ENCODE data around the gene FRK. TPM values are rescaled to one million over a fixed set of nuclear protein-coding genes. Genes with fewer than 3 reads are reported as not detected.

Gene FRK
- total RNA-seq, 1 experiment from 2014 or later, result 17.2 TPM

DNA sequence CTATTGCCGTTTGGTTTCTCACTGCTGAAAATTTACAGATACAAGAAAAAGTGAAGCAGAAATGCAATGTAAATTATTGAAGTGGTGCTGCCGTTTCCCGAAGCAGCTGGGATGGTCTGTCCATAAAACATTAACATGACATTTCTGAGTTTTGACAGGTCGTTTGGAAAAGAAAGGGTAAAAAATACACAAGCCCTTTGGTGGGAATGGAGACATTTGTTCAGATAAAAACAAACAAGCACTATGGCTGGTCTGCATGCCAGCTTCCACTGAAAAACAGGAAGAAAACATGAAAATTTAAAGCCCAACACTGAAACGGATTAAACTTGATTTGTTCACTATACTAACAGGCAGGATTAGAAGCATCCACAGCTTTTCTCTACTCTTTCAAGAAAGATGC is 155.2 kb downstream of the FRK start:
- intact Hi-C loops (cut with micrococcal nuclease; ENCODE audit: unreplicated experiment), result no loop called here
- no peak overlapping the region for H3K4me2 ChIP-seq
- no peaks in the 10 kb centered on the region for H3F3A ChIP-seq (ENCODE audit: insufficient read depth, low read depth)
- no peak overlapping the region for H3K27ac ChIP-seq
- DNase-seq, result no peak
- no peaks in the 10 kb centered on the region for H3K9me2 ChIP-seq (ENCODE audit: insufficient read depth)
- TF ChIP-seq, protein P1, sequence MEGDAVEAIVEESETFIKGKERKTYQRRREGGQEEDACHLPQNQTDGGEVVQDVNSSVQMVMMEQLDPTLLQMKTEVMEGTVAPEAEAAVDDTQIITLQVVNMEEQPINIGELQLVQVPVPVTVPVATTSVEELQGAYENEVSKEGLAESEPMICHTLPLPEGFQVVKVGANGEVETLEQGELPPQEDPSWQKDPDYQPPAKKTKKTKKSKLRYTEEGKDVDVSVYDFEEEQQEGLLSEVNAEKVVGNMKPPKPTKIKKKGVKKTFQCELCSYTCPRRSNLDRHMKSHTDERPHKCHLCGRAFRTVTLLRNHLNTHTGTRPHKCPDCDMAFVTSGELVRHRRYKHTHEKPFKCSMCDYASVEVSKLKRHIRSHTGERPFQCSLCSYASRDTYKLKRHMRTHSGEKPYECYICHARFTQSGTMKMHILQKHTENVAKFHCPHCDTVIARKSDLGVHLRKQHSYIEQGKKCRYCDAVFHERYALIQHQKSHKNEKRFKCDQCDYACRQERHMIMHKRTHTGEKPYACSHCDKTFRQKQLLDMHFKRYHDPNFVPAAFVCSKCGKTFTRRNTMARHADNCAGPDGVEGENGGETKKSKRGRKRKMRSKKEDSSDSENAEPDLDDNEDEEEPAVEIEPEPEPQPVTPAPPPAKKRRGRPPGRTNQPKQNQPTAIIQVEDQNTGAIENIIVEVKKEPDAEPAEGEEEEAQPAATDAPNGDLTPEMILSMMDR (conservative IDR thresholded peaks at IDR 0.05), result no peak
- TF ChIP-seq EZH2 (IDR thresholded peaks at IDR 0.05; ENCODE audit: low read depth), result no peak
- H3K4me3 ChIP-seq, result no peak overlapping the region
- ChIA-PET CTCF (no interaction called here), POLR2A (ENCODE audit: unreplicated experiment) (no interaction called here)
- H3K9me3 ChIP-seq (ENCODE audit: insufficient read depth, low read depth), result no peaks in the 10 kb centered on the region
- H2AFZ ChIP-seq, result no peak overlapping the region
- H4K20me1 ChIP-seq (ENCODE audit: insufficient read depth), result no peaks in the 10 kb centered on the region
- no TSS peak for BruUV-seq (replicated peaks)
- H3K27me3 ChIP-seq (ENCODE audit: insufficient read depth, low read depth), result no peaks in the 10 kb centered on the region
- no peaks in the 10 kb centered on the region for H3K4me1 ChIP-seq (replicated peaks; ENCODE audit: insufficient read depth)
- no peaks in the 10 kb centered on the region for H3K36me3 ChIP-seq (ENCODE audit: low read depth)
- H3K79me2 ChIP-seq (ENCODE audit: low read depth), result no peaks in the 10 kb centered on the region

DNA sequence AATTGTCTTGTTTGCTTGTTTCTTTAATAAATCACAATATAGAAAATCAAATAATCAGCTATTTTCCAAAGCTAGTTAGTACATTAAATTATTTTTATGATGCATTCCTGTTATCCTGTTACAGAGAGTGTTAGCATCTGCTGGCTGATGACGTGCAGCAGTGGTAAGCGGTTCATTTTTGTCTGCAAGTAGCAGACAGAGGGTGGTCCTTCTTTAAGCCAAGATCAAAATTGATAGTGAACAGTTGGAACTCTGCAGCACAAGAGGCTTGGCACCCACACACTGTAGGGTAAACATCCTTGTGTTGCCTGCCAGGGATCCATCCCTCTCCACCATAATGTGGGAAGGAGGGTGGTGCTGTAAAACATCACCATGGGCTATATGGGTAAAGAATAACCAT is 158.3 kb downstream of the FRK start:
- Histone ChIP-seq H4K20me1 (ENCODE audit: insufficient read depth) (no peaks in the 10 kb centered on the region), H3K4me1 (replicated peaks; ENCODE audit: insufficient read depth) (no peaks in the 10 kb centered on the region), H3K4me2 (no peak overlapping the region), H2AFZ (no peak overlapping the region), H3K79me2 (ENCODE audit: low read depth) (no peaks in the 10 kb centered on the region), H3K27ac (no peak overlapping the region), H3K4me3 (no peak overlapping the region), H3K36me3 (ENCODE audit: low read depth) (no peaks in the 10 kb centered on the region), H3K9me3 (ENCODE audit: insufficient read depth, low read depth) (no peaks in the 10 kb centered on the region), H3K27me3 (ENCODE audit: insufficient read depth, low read depth) (no peaks in the 10 kb centered on the region), H3K9me2 (ENCODE audit: insufficient read depth) (no peaks in the 10 kb centered on the region), H3F3A (ENCODE audit: insufficient read depth, low read depth) (no peaks in the 10 kb centered on the region)
- BruUV-seq (replicated peaks), result no TSS peak
- no peak for TF ChIP-seq EZH2 (IDR thresholded peaks at IDR 0.05; ENCODE audit: low read depth)
- TF ChIP-seq, protein P1 (conservative IDR thresholded peaks at IDR 0.05), result no peak
- ChIA-PET POLR2A (ENCODE audit: unreplicated experiment) (no interaction called here), CTCF (no interaction called here)
- DNase-seq, result no peak
- intact Hi-C loops (cut with micrococcal nuclease; ENCODE audit: unreplicated experiment), result no loop called here

DNA sequence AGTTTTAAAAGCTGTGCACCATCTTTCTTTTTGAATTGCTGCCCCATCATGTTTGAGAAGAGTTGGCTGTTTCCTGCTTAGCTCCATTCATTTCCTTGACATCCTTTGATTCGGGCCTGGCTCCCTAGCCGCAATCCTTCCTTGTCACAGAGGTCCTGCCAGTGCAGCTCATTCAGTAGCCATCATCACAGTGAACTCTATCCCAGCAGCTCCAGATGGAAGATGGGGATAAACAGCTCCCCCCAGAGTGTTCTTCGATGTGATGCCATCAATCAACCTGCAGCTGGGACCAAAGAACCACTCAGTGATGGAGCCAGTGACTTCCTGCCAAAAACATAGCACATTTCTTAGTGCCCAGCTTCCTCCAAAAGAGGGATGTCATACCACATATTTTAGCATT is 158.8 kb downstream of the FRK start:
- Histone ChIP-seq H4K20me1 (ENCODE audit: insufficient read depth) (no peaks in the 10 kb centered on the region), H3F3A (ENCODE audit: insufficient read depth, low read depth) (no peaks in the 10 kb centered on the region), H2AFZ (no peak overlapping the region), H3K4me3 (no peak overlapping the region), H3K27me3 (ENCODE audit: insufficient read depth, low read depth) (no peaks in the 10 kb centered on the region), H3K9me2 (ENCODE audit: insufficient read depth) (no peaks in the 10 kb centered on the region), H3K36me3 (ENCODE audit: low read depth) (no peaks in the 10 kb centered on the region), H3K9me3 (ENCODE audit: insufficient read depth, low read depth) (no peaks in the 10 kb centered on the region), H3K4me2 (no peak overlapping the region), H3K79me2 (ENCODE audit: low read depth) (no peaks in the 10 kb centered on the region), H3K4me1 (replicated peaks; ENCODE audit: insufficient read depth) (no peaks in the 10 kb centered on the region), H3K27ac (no peak overlapping the region)
- ChIA-PET CTCF (no interaction called here), POLR2A (ENCODE audit: unreplicated experiment) (no interaction called here)
- intact Hi-C loops (cut with micrococcal nuclease; ENCODE audit: unreplicated experiment), result no loop called here
- DNase-seq, result no peak
- TF ChIP-seq, protein P1 (conservative IDR thresholded peaks at IDR 0.05), result no peak
- TF ChIP-seq EZH2 (IDR thresholded peaks at IDR 0.05; ENCODE audit: low read depth), result no peak
- no TSS peak for BruUV-seq (replicated peaks)
